Measurements from ENCODE around the gene TEX54. TPM values are rescaled to one million over a fixed set of nuclear protein-coding genes. Genes with fewer than 3 reads are reported as not detected.
A peak's percentile ranks its signal among the peaks of the same experiment; 100 is the strongest.
"Not testable (repeated sequence)": the region's sequence is repeated elsewhere in the genome, so short reads cannot be mapped to it uniquely, and the experiment has no call there.

TEX54 gene
- total RNA-seq, 2 experiments from 2014 or later, result 1.0 TPM; not detected in 1

GRCh38 chr11:62846177-62846576, 13.5 kb upstream of the TEX54 start:
- no peak for DNase-seq (ENCODE audit: low spot score)
- no peaks in the 10 kb centered on the region for H3K9me3 ChIP-seq (ENCODE audit: low read length)
- POLR2A ChIA-PET, result interaction anchor here (5.3 kb wide), 1 partner anchor 9 kb away, joined by 45 read pairs; no protein-coding TSS in a partner anchor
- peaks cover 2% of the 10 kb centered on the region; the same call in 1 of the 2 replicates for H3K36me3 ChIP-seq (ENCODE audit: insufficient read depth, low read length)
- CTCF ChIA-PET (ENCODE audit: unreplicated experiment), result no interaction called here
- H3K9me2 ChIP-seq (ENCODE audit: insufficient read depth, low read length), result no peaks in the 10 kb centered on the region
- no peak overlapping the region for H2AFZ ChIP-seq (ENCODE audit: low read length)
- H3K4me1 ChIP-seq (ENCODE audit: insufficient read depth, low read length, poor library complexity, severe bottlenecking), result peaks cover 11% of the 10 kb centered on the region
- BruUV-seq (replicated peaks), result no TSS peak
- H4K20me1 ChIP-seq (ENCODE audit: insufficient read depth, low read length), result no peaks in the 10 kb centered on the region
- no peaks in the 10 kb centered on the region for H3K79me2 ChIP-seq (ENCODE audit: insufficient read depth, low read depth, low read length)
- H3K4me2 ChIP-seq (ENCODE audit: low read length), result no peak overlapping the region
- intact Hi-C loops (cut with micrococcal nuclease; ENCODE audit: unreplicated experiment), result no loop called here
- no peak overlapping the region for H3K4me3 ChIP-seq (ENCODE audit: low read depth, low read length, poor library complexity, severe bottlenecking)
- H3K27ac ChIP-seq (ENCODE audit: low read depth, low read length, poor library complexity, severe bottlenecking), result no peak overlapping the region
- no peak for TF ChIP-seq CTCF (conservative IDR thresholded peaks at IDR 0.05; ENCODE audit: low read length)
- TF ChIP-seq EZH2phosphoT487 (IDR thresholded peaks at IDR 0.05; ENCODE audit: borderline replicate concordance, low read depth, low read length), result no peak

GRCh38 chr11:62844154-62844553, 11.5 kb upstream of the TEX54 start:
- CTCF ChIA-PET (ENCODE audit: unreplicated experiment), result no interaction called here
- Histone ChIP-seq H3K4me2 (ENCODE audit: low read length) (no peak overlapping the region), H3K27ac (ENCODE audit: low read depth, low read length, poor library complexity, severe bottlenecking) (no peak overlapping the region), H3K9me3 (ENCODE audit: low read length) (no peaks in the 10 kb centered on the region), H3K4me3 (ENCODE audit: low read depth, low read length, poor library complexity, severe bottlenecking) (no peak overlapping the region), H2AFZ (ENCODE audit: low read length) (no peak overlapping the region), H3K9me2 (ENCODE audit: insufficient read depth, low read length) (no peaks in the 10 kb centered on the region), H3K36me3 (ENCODE audit: insufficient read depth, low read length) (no peaks in the 10 kb centered on the region), H3K4me1 (ENCODE audit: insufficient read depth, low read length, poor library complexity, severe bottlenecking) (peaks cover 19% of the 10 kb centered on the region), H4K20me1 (ENCODE audit: insufficient read depth, low read length) (no peaks in the 10 kb centered on the region), H3K79me2 (ENCODE audit: insufficient read depth, low read depth, low read length) (peaks cover 3% of the 10 kb centered on the region; the same call in 1 of the 2 replicates)
- TF ChIP-seq CTCF (conservative IDR thresholded peaks at IDR 0.05; ENCODE audit: low read length) (no peak), EZH2phosphoT487 (IDR thresholded peaks at IDR 0.05; ENCODE audit: borderline replicate concordance, low read depth, low read length) (no peak)
- no TSS peak for BruUV-seq (replicated peaks)
- POLR2A ChIA-PET, result interaction anchor here (5.3 kb wide), 1 partner anchor 11 kb away, joined by 45 read pairs; no protein-coding TSS in a partner anchor
- DNase-seq (ENCODE audit: low spot score), result no peak
- intact Hi-C loops (cut with micrococcal nuclease; ENCODE audit: unreplicated experiment), result loop anchor here (5.0 kb wide), 1 partner anchor 117 kb away; the partner anchor contains the start of genes HNRNPUL2 and TTC9C

- POLR2A ChIA-PET, result interaction anchor here (5.3 kb wide), 1 partner anchor 12 kb away, joined by 45 read pairs; no protein-coding TSS in a partner anchor
- BruUV-seq (replicated peaks), result no TSS peak
- Histone ChIP-seq H3K4me3 (ENCODE audit: low read depth, low read length, poor library complexity, severe bottlenecking) (no peak overlapping the region), H3K36me3 (ENCODE audit: insufficient read depth, low read length) (peaks cover 4% of the 10 kb centered on the region; the same call in 1 of the 2 replicates), H3K4me1 (ENCODE audit: insufficient read depth, low read length, poor library complexity, severe bottlenecking) (peaks cover 19% of the 10 kb centered on the region), H3K27ac (ENCODE audit: low read depth, low read length, poor library complexity, severe bottlenecking) (no peak overlapping the region), H3K9me3 (ENCODE audit: low read length) (no peaks in the 10 kb centered on the region), H4K20me1 (ENCODE audit: insufficient read depth, low read length) (no peaks in the 10 kb centered on the region), H3K4me2 (ENCODE audit: low read length) (no peak overlapping the region), H3K9me2 (ENCODE audit: insufficient read depth, low read length) (no peaks in the 10 kb centered on the region), H3K79me2 (ENCODE audit: insufficient read depth, low read depth, low read length) (peaks cover 9% of the 10 kb centered on the region), H2AFZ (ENCODE audit: low read length) (0 out of 2 replicates have a peak overlapping the region, but pooled peaks have one; percentile 37)
- TF ChIP-seq CTCF (conservative IDR thresholded peaks at IDR 0.05; ENCODE audit: low read length), result no peak
- no peak for TF ChIP-seq EZH2phosphoT487 (IDR thresholded peaks at IDR 0.05; ENCODE audit: borderline replicate concordance, low read depth, low read length)
- CTCF ChIA-PET (ENCODE audit: unreplicated experiment), result interaction anchor here (0.6 kb wide), 1 partner anchor 12 kb away, joined by 8 read pairs; the partner anchor contains the start of gene STX5
- intact Hi-C loops (cut with micrococcal nuclease; ENCODE audit: unreplicated experiment), result loop anchor here (5.0 kb wide), 1 partner anchor 116 kb away; the partner anchor contains the start of genes HNRNPUL2 and TTC9C
- no peak for DNase-seq (ENCODE audit: low spot score)
Observed at GRCh38 chr11:62843466-62843865, 10.8 kb upstream of the TEX54 start.

GRCh38 chr11:62842891-62843290, 10.2 kb upstream of the TEX54 start:
- Histone ChIP-seq H3K27ac (ENCODE audit: low read depth, low read length, poor library complexity, severe bottlenecking) (peak overlapping the region; percentile 90), H3K79me2 (ENCODE audit: insufficient read depth, low read depth, low read length) (peaks cover 15% of the 10 kb centered on the region), H3K4me2 (ENCODE audit: low read length) (peak overlapping the region; percentile 97), H3K4me3 (ENCODE audit: low read depth, low read length, poor library complexity, severe bottlenecking) (peak overlapping the region; percentile 63), H3K4me1 (ENCODE audit: insufficient read depth, low read length, poor library complexity, severe bottlenecking) (peaks cover 24% of the 10 kb centered on the region), H2AFZ (ENCODE audit: low read length) (peak overlapping the region; percentile 81; the same call in 1 of the 2 replicates)
- not testable (repeated sequence) for H4K20me1 ChIP-seq (ENCODE audit: insufficient read depth, low read length); BruUV-seq (replicated peaks); H3K9me2 ChIP-seq (ENCODE audit: insufficient read depth, low read length); H3K36me3 ChIP-seq (ENCODE audit: insufficient read depth, low read length); H3K9me3 ChIP-seq (ENCODE audit: low read length); DNase-seq (ENCODE audit: low spot score)
- intact Hi-C loops (cut with micrococcal nuclease; ENCODE audit: unreplicated experiment), result loop anchor here (5.0 kb wide), 1 partner anchor 116 kb away; the partner anchor contains the start of genes HNRNPUL2 and TTC9C
- ChIA-PET POLR2A (interaction anchor here (0.6 to 5.3 kb wide), 5 partner anchors 9 to 169 kb away, joined by 3 to 45 read pairs (median 4); partner anchors contain the start of gene SLC3A2), CTCF (ENCODE audit: unreplicated experiment) (interaction anchor here (0.6 to 1.0 kb wide), 2 partner anchors 11 kb away, joined by 3 to 8 read pairs; partner anchors contain the start of gene STX5)

Measured in OCI-LY7 (cell line).